ENCODE results near the gene ATXN3. TPM values are rescaled to one million over a fixed set of nuclear protein-coding genes. Genes with fewer than 3 reads are reported as not detected.
A peak's percentile ranks its signal among the peaks of the same experiment; 100 is the strongest.

The ATXN3 gene
- total and polyA plus RNA-seq, 2 of the 13 experiments (the other 11 are each of a cell fraction or from before 2014, with no cell fraction given): 14.9 to 17.3 TPM

DNA sequence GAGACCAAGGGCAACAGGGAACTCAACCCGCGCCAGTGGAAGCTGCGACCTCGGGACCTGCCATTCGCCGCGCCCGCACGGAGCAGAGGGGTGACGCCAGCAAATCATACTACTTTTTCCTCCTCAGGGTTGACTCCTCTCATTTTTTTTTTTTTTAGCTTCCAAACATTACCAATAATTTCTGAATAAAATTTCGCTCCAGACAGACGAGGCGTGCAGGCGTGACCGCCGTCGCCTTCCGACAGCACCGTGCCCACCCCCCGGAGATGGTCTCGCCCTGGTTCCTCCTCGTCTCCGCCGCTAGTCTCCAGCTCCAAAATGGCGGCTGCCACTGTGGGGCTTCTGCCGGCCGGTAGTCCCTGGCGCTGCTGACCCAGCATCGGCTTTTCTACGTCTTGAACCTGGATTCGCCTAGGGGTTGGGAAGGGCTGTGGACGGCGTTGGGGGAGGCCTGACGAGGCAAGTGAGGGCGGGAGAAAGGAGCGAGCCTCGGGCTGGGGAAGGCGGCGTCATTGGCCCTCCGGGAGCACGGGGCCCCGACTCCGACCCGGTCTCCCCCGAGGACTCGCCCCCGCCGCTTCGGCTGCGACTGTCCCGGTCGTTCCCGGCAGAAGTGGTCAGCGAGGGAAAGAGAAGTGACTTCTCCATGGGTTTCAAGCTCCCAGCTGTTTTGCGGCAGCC is 15.4 kb upstream of the ATXN3 start, which contains the start of the genes CPSF2 and NDUFB1 (continued):
- TF ChIP-seq, protein P1, sequence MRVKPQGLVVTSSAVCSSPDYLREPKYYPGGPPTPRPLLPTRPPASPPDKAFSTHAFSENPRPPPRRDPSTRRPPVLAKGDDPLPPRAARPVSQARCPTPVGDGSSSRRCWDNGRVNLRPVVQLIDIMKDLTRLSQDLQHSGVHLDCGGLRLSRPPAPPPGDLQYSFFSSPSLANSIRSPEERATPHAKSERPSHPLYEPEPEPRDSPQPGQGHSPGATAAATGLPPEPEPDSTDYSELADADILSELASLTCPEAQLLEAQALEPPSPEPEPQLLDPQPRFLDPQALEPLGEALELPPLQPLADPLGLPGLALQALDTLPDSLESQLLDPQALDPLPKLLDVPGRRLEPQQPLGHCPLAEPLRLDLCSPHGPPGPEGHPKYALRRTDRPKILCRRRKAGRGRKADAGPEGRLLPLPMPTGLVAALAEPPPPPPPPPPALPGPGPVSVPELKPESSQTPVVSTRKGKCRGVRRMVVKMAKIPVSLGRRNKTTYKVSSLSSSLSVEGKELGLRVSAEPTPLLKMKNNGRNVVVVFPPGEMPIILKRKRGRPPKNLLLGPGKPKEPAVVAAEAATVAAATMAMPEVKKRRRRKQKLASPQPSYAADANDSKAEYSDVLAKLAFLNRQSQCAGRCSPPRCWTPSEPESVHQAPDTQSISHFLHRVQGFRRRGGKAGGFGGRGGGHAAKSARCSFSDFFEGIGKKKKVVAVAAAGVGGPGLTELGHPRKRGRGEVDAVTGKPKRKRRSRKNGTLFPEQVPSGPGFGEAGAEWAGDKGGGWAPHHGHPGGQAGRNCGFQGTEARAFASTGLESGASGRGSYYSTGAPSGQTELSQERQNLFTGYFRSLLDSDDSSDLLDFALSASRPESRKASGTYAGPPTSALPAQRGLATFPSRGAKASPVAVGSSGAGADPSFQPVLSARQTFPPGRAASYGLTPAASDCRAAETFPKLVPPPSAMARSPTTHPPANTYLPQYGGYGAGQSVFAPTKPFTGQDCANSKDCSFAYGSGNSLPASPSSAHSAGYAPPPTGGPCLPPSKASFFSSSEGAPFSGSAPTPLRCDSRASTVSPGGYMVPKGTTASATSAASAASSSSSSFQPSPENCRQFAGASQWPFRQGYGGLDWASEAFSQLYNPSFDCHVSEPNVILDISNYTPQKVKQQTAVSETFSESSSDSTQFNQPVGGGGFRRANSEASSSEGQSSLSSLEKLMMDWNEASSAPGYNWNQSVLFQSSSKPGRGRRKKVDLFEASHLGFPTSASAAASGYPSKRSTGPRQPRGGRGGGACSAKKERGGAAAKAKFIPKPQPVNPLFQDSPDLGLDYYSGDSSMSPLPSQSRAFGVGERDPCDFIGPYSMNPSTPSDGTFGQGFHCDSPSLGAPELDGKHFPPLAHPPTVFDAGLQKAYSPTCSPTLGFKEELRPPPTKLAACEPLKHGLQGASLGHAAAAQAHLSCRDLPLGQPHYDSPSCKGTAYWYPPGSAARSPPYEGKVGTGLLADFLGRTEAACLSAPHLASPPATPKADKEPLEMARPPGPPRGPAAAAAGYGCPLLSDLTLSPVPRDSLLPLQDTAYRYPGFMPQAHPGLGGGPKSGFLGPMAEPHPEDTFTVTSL (CRISPR knock-in tag; IDR thresholded peaks at IDR 0.05; ENCODE audit: borderline replicate concordance): peak; percentile 27; the same call in 1 of the 2 replicates
- TF ChIP-seq, protein P2, sequence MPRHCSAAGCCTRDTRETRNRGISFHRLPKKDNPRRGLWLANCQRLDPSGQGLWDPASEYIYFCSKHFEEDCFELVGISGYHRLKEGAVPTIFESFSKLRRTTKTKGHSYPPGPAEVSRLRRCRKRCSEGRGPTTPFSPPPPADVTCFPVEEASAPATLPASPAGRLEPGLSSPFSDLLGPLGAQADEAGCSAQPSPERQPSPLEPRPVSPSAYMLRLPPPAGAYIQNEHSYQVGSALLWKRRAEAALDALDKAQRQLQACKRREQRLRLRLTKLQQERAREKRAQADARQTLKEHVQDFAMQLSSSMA (CRISPR knock-in tag; IDR thresholded peaks at IDR 0.05): peak; percentile 51; the same call in 1 of the 2 replicates
- TF ChIP-seq ZNF772 (CRISPR knock-in tag; IDR thresholded peaks at IDR 0.05) (peak; percentile 87), ZNF263 (CRISPR knock-in tag; IDR thresholded peaks at IDR 0.05) (peak; percentile 70; the same call in 1 of the 2 replicates), ZNF235 (CRISPR knock-in tag; IDR thresholded peaks at IDR 0.05; ENCODE audit: borderline replicate concordance) (no peak), TRIM24 (CRISPR knock-in tag; IDR thresholded peaks at IDR 0.05) (no peak), KDM5B (CRISPR knock-in tag; IDR thresholded peaks at IDR 0.05; ENCODE audit: borderline replicate concordance) (peak; percentile 44), STAT5B (CRISPR knock-in tag; IDR thresholded peaks at IDR 0.05) (no peak), NPAS2 (CRISPR knock-in tag; IDR thresholded peaks at IDR 0.05; ENCODE audit: borderline replicate concordance) (no peak), ZNF33A (CRISPR knock-in tag; IDR thresholded peaks at IDR 0.05; ENCODE audit: borderline replicate concordance) (0 out of 2 replicates have a peak, but pooled peaks have one; percentile 53), DMAP1 (CRISPR knock-in tag; IDR thresholded peaks at IDR 0.05) (peak; percentile 71; the same call in 1 of the 2 replicates), NFATC3 (CRISPR knock-in tag; IDR thresholded peaks at IDR 0.05) (peak; percentile 84; the same call in 1 of the 2 replicates), MED1 (CRISPR knock-in tag; IDR thresholded peaks at IDR 0.05) (peak; percentile 48)
- TF ChIP-seq, protein P3, sequence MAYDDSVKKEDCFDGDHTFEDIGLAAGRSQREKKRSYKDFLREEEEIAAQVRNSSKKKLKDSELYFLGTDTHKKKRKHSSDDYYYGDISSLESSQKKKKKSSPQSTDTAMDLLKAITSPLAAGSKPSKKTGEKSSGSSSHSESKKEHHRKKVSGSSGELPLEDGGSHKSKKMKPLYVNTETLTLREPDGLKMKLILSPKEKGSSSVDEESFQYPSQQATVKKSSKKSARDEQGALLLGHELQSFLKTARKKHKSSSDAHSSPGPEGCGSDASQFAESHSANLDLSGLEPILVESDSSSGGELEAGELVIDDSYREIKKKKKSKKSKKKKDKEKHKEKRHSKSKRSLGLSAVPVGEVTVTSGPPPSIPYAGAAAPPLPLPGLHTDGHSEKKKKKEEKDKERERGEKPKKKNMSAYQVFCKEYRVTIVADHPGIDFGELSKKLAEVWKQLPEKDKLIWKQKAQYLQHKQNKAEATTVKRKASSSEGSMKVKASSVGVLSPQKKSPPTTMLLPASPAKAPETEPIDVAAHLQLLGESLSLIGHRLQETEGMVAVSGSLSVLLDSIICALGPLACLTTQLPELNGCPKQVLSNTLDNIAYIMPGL (CRISPR knock-in tag; IDR thresholded peaks at IDR 0.05; ENCODE audit: borderline replicate concordance in 1 of 2, low read depth in 1 of 2): peak; percentile 58 to 91; a peak in 3 of 4 replicates
- TF ChIP-seq, protein P4, sequence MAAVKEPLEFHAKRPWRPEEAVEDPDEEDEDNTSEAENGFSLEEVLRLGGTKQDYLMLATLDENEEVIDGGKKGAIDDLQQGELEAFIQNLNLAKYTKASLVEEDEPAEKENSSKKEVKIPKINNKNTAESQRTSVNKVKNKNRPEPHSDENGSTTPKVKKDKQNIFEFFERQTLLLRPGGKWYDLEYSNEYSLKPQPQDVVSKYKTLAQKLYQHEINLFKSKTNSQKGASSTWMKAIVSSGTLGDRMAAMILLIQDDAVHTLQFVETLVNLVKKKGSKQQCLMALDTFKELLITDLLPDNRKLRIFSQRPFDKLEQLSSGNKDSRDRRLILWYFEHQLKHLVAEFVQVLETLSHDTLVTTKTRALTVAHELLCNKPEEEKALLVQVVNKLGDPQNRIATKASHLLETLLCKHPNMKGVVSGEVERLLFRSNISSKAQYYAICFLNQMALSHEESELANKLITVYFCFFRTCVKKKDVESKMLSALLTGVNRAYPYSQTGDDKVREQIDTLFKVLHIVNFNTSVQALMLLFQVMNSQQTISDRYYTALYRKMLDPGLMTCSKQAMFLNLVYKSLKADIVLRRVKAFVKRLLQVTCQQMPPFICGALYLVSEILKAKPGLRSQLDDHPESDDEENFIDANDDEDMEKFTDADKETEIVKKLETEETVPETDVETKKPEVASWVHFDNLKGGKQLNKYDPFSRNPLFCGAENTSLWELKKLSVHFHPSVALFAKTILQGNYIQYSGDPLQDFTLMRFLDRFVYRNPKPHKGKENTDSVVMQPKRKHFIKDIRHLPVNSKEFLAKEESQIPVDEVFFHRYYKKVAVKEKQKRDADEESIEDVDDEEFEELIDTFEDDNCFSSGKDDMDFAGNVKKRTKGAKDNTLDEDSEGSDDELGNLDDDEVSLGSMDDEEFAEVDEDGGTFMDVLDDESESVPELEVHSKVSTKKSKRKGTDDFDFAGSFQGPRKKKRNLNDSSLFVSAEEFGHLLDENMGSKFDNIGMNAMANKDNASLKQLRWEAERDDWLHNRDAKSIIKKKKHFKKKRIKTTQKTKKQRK (IDR thresholded peaks at IDR 0.05; ENCODE audit: low read length): no peak

Data from HepG2 (cell line).